ENCODE results near the gene DNAJC12.

Gene DNAJC12

GRCh38 chr10:67861750-67862432 is 23.9 kb upstream of the DNAJC12 start (continued):
- no peak for TF ChIP-seq TSHZ2 (CRISPR knock-in tag; IDR thresholded peaks at IDR 0.05)

DNA sequence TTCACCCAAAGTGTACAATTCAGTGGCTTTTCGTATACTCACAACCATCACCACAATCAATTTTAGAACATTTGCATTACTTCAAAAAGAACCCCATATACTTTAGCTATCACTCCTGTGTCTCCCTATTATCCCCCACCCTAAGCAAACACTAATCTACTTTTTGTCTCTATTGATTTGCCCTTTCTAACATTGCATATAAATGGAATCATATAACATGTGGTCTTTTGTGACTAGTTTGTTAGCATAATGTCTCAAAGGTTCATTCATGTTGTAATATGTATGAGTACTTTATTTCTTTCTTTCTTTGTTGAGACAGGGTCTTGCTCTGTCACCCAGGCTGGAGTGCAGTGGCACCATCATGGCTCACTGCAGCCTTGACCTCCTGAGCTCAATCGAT is 21.0 kb upstream of the DNAJC12 start:
- TF ChIP-seq CSDC2 (CRISPR knock-in tag; IDR thresholded peaks at IDR 0.05) (no peak), RARB (CRISPR knock-in tag; IDR thresholded peaks at IDR 0.05) (no peak), ZNF8 (CRISPR knock-in tag; IDR thresholded peaks at IDR 0.05) (no peak), ZFP3 (CRISPR knock-in tag; IDR thresholded peaks at IDR 0.05) (no peak), TCF4 (CRISPR knock-in tag; IDR thresholded peaks at IDR 0.05; ENCODE audit: borderline replicate concordance) (no peak), TOX (CRISPR knock-in tag; IDR thresholded peaks at IDR 0.05; ENCODE audit: borderline replicate concordance) (no peak), TSHZ2 (CRISPR knock-in tag; IDR thresholded peaks at IDR 0.05) (no peak), ZNF70 (CRISPR knock-in tag; IDR thresholded peaks at IDR 0.05) (no peak), SNAI2 (CRISPR knock-in tag; IDR thresholded peaks at IDR 0.05) (no peak), ARNTL (CRISPR knock-in tag; IDR thresholded peaks at IDR 0.05; ENCODE audit: borderline replicate concordance, low read depth) (no peak), ISL1 (CRISPR knock-in tag; IDR thresholded peaks at IDR 0.05) (no peak), ZFP30 (CRISPR knock-in tag; IDR thresholded peaks at IDR 0.05) (no peak), GLIS3 (CRISPR knock-in tag; IDR thresholded peaks at IDR 0.05) (no peak), ZC3H10 (CRISPR knock-in tag; IDR thresholded peaks at IDR 0.05) (no peak), POU6F1 (CRISPR knock-in tag; IDR thresholded peaks at IDR 0.05; ENCODE audit: borderline replicate concordance, low read depth) (no peak)
- TF ChIP-seq, protein P1, sequence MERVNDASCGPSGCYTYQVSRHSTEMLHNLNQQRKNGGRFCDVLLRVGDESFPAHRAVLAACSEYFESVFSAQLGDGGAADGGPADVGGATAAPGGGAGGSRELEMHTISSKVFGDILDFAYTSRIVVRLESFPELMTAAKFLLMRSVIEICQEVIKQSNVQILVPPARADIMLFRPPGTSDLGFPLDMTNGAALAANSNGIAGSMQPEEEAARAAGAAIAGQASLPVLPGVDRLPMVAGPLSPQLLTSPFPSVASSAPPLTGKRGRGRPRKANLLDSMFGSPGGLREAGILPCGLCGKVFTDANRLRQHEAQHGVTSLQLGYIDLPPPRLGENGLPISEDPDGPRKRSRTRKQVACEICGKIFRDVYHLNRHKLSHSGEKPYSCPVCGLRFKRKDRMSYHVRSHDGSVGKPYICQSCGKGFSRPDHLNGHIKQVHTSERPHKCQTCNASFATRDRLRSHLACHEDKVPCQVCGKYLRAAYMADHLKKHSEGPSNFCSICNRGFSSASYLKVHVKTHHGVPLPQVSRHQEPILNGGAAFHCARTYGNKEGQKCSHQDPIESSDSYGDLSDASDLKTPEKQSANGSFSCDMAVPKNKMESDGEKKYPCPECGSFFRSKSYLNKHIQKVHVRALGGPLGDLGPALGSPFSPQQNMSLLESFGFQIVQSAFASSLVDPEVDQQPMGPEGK (CRISPR knock-in tag; IDR thresholded peaks at IDR 0.05; ENCODE audit: borderline replicate concordance), result no peak
- TF ChIP-seq, protein P2, sequence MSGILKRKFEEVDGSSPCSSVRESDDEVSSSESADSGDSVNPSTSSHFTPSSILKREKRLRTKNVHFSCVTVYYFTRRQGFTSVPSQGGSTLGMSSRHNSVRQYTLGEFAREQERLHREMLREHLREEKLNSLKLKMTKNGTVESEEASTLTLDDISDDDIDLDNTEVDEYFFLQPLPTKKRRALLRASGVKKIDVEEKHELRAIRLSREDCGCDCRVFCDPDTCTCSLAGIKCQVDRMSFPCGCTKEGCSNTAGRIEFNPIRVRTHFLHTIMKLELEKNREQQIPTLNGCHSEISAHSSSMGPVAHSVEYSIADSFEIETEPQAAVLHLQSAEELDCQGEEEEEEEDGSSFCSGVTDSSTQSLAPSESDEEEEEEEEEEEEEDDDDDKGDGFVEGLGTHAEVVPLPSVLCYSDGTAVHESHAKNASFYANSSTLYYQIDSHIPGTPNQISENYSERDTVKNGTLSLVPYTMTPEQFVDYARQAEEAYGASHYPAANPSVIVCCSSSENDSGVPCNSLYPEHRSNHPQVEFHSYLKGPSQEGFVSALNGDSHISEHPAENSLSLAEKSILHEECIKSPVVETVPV (CRISPR knock-in tag; IDR thresholded peaks at IDR 0.05), result no peak
- TF ChIP-seq, protein P3, sequence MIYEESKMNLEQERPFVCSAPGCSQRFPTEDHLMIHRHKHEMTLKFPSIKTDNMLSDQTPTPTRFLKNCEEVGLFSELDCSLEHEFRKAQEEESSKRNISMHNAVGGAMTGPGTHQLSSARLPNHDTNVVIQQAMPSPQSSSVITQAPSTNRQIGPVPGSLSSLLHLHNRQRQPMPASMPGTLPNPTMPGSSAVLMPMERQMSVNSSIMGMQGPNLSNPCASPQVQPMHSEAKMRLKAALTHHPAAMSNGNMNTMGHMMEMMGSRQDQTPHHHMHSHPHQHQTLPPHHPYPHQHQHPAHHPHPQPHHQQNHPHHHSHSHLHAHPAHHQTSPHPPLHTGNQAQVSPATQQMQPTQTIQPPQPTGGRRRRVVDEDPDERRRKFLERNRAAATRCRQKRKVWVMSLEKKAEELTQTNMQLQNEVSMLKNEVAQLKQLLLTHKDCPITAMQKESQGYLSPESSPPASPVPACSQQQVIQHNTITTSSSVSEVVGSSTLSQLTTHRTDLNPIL (CRISPR knock-in tag; IDR thresholded peaks at IDR 0.05; ENCODE audit: low read depth), result no peak
- ATAC-seq, result no peak

Measured in SK-N-SH treated with all-trans-retinoic acid at 6 μM for 48 hours (cell line).